GM19035 (cell line): Measurements from ENCODE around the gene NOS1AP.

Experiments used
- ATAC-seq: cut with Tn5 transposase; IDR thresholded peaks from one replicate; pipeline ENCODE4 v1.9.1; 2021; ENCODE audit not compliant: unreplicated experiment

Gene NOS1AP

GRCh38 chr1:162214202-162214601 lies 144.7 kb downstream of the NOS1AP start:
- ATAC-seq = no peak

GRCh38 chr1:162215902-162216301 lies 146.4 kb downstream of the NOS1AP start:
- no peak for ATAC-seq

GRCh38 chr1:162216604-162217003 lies 147.1 kb downstream of the NOS1AP start:
- no peak for ATAC-seq

GRCh38 chr1:162217706-162218105 lies 148.2 kb downstream of the NOS1AP start:
- no peak for ATAC-seq

- no peak for ATAC-seq
Observed at GRCh38 chr1:162218546-162218945, 149.1 kb downstream of the NOS1AP start.

- no peak for ATAC-seq
Observed at GRCh38 chr1:162218975-162219374, 149.5 kb downstream of the NOS1AP start.

GRCh38 chr1:162219461-162219860 lies 150.0 kb downstream of the NOS1AP start:
- no peak for ATAC-seq

- no peak for ATAC-seq
Observed at GRCh38 chr1:162220009-162220539, 150.6 kb downstream of the NOS1AP start.

GRCh38 chr1:162222014-162222413 lies 152.5 kb downstream of the NOS1AP start:
- no peak for ATAC-seq

- no peak for ATAC-seq
Observed at GRCh38 chr1:162222730-162223129, 153.2 kb downstream of the NOS1AP start.

- ATAC-seq = no peak
Observed at GRCh38 chr1:162223488-162223887, 154.0 kb downstream of the NOS1AP start.

GRCh38 chr1:162224267-162224666 lies 154.8 kb downstream of the NOS1AP start:
- no peak for ATAC-seq

- ATAC-seq = no peak
Observed at GRCh38 chr1:162228586-162228985, 159.1 kb downstream of the NOS1AP start.

GRCh38 chr1:162229549-162229948 lies 160.1 kb downstream of the NOS1AP start:
- no peak for ATAC-seq

- ATAC-seq = no peak
Observed at GRCh38 chr1:162230096-162230495, 160.6 kb downstream of the NOS1AP start.

- no peak for ATAC-seq
Observed at GRCh38 chr1:162230517-162230916, 161.0 kb downstream of the NOS1AP start.

- no peak for ATAC-seq
Observed at GRCh38 chr1:162232034-162232711, 162.7 kb downstream of the NOS1AP start.

- no peak for ATAC-seq
Observed at GRCh38 chr1:162233066-162233465, 163.6 kb downstream of the NOS1AP start.

- ATAC-seq = no peak
Observed at GRCh38 chr1:162233937-162234336, 164.4 kb downstream of the NOS1AP start.

- no peak for ATAC-seq
Observed at GRCh38 chr1:162234571-162234970, 165.1 kb downstream of the NOS1AP start.

- ATAC-seq = no peak
Observed at GRCh38 chr1:162235241-162235800, 165.8 kb downstream of the NOS1AP start.

GRCh38 chr1:162236201-162236600 lies 166.7 kb downstream of the NOS1AP start:
- ATAC-seq = no peak

- no peak for ATAC-seq
Observed at GRCh38 chr1:162236618-162237017, 167.1 kb downstream of the NOS1AP start.
